NCI-H2171 (cell line): ENCODE data around the gene POLR3B.
"Not testable (repeated sequence)": the region's sequence is repeated elsewhere in the genome, so short reads cannot be mapped to it uniquely, and the experiment has no call there.

Experiments used
- DNase-seq: peaks from one replicate; lab custom pipeline; 2025; lab: John Stamatoyannopoulos, UW

POLR3B gene

DNA sequence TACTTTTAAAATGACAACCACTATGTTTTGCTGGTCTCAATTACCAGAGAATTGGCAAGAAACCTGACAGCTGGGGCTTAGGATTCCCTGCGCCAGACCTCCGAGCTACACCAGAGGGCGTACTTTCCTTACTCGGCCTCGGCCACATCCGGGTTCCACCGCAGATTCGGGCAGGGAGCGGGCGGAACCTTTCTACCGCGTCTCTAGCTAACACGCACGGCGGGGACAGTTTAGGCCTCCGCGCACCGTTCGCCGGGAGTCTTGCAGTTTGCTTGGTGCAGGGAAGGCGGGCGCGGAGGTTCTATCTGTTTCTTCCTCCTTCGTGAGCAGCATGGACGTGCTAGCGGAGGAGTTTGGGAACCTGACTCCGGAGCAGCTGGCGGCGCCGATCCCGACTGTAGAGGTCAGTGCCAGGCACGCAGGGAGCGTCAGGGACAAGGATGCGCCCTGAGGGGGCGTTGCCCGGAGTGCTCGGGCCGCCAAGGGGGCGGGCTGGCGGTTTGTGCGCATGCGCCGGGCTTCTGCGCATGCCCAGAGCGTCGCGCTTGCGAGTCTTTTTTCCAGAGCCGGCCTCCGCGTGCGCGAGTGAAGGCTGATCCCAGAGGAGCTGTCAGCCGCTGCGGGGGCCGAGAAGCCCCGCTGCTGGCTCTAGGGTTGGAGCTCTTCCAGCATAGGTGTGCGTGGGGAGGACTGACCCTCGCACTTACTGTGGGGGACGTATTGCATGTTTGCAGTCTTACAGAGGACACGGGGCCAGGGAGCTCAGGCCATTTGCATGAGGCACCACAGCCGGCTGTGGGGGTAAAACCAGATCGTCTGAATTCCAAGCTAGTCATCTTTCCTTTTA lies at the start of gene POLR3B:
Gene POLR3B (plus strand): TSS at position 200 of the 847 bp plus-strand sequence. CDS start 132 bp downstream, at position 332.
- peak; percentile 93 for DNase-seq

DNA sequence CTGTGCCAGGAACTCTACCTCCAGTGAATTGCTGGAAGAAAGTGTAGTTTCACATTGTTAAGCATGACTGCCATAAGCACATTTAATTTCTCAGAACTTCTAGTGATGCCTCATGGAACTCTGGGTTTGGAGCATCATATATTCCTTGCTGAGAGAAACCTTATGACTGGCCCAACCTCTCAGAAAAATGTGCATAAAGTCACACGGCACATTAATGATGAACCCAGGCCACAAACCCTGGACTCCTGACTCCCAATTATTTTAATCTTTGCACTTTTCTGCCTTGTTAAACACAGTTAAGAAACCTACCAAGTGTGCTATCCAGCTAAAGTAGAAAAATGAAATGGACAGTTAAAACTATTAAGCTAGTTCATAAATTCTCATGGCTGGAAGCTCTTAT lies 49.4 kb upstream of the POLR3B start:
- no peak for DNase-seq

DNA sequence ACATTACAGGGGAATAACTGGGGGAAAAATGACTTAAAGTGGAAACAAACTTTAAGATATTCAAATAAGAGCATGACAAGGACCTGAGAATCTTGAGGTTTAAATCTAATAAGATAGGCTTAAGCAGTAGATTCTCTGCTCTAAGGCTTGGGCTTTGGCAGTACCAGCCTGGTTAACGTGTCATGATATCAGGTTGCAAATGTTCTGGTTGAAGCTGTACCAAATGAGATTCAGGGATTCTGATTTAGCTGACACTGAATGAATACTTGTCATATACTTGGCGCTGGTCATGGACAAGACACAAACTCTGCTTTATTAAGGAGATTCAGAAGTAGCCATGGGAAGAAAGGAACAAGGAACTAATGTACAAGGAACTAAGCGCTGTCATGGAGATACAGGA lies 48.9 kb upstream of the POLR3B start:
- DNase-seq = no peak

DNA sequence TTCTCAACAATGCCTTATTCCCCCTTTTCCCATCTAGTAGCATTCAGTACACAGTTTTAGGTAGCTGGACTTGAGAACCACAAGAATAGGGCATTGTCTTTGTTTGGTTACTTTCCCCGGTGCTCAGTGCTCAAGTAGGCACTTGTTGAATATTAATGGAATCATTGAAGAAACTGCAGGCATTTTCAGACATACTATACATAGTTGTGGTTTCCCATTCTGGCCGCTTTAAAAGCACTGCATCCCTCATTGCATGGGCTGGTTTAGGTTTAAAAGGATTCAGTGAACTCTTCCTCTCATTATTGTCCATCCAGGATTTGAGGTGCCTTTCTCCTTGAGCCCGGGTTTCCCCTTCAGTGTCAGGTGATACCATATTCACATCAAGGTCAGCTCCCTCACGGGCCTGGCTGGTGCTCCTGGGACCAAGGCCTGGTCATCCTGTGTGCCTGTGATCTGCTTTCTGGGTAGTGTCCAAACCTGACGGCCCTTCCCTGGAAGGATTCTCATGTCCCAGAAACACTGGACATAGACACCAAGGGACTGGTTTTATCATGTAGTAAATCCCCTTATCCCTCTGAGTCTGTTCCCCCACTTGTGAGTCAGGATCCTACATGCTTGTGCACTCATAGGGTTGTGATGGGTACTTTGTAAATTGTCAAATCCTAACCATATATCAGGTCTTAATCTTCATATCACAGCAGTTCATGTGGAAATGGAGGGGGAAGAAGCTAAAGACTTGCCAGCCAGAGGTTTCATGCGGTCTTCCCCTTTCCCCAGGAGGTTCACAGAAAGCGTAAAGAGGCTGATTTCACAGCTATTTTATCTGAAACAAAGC lies 47.7 kb upstream of the POLR3B start:
- DNase-seq = no peak

DNA sequence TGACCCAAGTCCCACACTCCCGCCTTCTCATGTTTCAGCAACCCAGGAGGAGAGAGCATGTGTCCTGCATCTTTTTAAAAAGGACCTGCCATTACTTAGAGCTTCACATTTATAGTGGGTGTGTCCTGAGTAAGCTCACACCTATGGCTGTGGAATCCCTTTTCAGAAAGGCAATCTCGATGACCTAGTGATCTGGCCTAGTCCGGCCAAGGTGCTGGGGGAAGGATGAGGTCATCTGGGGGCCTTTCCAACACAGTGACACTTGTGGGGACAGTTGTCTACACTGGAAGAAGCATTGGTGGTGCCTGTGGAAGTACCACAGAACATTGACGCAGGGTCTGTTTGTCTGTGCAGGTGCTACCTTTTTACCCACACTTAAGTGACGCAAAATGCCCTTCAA lies 46.9 kb upstream of the POLR3B start:
- DNase-seq = no peak

DNA sequence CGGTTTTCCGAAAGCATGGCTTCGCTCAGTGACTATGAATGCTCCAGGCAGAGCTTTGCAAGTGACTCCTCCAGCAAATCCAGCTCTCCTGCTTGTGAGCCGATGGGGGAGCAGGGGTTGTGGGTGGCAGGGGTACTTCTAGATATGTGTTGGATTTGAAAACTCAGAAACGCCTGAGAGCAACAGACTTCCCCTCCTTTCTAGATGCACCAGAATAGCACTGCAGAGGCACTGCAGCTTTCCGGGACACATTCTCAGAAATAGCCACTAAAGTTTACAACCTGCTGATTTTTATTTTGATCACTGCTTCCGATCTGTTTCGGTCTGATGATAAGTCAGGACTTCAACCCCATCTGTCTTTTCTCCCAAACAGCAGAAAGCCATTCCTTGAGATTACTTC lies 46.4 kb upstream of the POLR3B start:
- no peak for DNase-seq

DNA sequence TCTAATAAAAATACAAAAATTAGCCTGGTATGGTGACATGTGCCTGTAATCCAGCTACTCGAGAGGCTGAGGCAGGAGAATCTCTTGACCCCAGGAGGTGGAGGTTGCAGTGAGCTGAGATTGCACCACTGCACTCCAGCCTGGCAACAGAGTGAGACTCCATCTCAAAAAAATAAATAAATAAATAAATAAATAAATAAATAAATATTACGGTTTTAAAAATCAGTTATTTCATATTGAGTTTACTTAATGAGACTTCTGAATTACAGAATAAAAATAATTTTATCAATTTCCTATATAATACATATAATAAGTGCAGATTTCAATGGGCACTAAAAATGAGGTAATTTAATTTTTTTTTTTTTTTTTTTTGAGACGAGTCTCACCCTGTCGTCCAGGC lies 44.1 kb upstream of the POLR3B start:
- not testable (repeated sequence) for DNase-seq

DNA sequence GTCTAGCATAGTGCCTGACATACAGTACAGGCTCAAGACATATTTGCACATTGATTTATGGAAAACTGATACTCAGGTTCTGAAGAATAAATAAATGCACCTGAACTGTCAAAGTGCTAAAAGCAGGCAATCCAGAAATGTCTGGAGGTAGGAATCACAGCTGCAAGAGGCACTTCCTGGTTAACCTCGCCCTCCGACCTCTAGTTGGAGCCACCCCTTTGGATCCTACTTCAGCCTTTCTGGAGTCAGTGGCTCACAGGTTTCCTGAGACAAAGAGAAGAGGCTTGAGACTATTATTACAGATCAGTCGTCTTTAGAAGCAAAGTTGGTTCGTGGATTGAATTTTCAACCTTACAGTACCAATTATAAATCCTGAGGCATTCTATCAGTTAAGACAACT lies 42.0 kb upstream of the POLR3B start:
- no peak for DNase-seq

DNA sequence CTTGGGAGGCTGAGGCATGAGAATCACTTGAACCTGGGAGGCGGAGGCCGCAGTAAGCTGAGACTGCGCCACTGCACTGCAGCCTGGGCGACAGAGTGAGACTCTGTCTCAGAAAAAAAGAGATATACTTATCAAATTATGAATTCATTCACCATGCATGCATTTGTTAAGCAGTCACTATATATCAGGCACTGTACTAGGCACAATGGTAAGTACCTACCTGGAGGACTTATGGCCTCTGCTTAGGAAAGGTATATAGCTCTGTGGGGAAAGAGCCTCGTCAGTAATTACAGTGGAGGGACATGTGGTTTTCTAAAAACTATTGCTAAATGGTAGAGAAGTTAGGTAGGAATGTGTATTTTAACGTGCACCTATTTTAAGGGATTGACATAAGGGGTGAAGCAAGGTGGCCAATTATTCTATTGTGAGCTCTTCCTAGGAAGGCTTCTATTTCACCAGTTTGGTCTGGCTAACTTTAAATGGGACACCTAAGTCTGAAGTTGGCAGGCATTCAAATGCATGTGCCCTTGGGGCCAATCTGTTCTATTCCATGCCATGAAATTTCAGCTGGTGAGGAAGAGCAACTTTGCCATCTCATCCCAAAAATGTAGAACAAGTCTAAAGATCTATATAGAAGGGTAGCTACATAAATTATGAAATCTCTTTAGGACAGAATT lies 40.0 kb upstream of the POLR3B start:
- peak; percentile 11 for DNase-seq

DNA sequence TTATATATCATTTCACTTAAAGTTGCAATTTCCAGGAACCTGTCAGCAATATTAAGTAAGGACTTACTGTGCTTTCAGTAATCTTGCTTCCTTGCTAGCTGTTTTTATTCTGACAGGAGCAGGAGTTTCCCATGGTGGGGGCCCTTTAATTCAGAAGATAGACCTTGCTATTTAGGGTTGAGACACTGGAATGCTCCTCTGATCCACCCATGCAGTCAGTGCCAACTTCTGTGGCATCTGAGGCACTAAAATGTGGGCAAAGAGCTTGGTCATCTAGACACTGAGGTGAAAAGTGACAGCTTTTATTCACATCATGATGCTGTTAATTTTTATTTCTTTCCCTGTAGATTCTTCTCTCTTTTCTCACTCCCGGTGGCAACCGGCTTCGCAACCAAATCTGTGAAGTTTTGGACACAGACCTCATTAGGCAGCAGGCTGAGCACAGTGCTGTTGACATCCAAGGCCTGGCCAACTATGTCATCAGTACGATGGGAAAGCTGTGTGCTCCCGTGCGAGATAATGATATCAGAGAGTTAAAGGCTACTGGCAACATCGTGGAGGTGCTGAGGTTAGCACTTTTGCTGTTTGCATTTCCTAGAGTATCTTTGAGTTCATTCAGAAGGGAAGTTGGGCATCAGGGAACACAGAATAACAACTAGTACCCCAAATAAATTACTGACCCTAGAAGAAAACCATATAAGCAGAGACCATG lies 36.3 kb upstream of the POLR3B start:
- no peak for DNase-seq

DNA sequence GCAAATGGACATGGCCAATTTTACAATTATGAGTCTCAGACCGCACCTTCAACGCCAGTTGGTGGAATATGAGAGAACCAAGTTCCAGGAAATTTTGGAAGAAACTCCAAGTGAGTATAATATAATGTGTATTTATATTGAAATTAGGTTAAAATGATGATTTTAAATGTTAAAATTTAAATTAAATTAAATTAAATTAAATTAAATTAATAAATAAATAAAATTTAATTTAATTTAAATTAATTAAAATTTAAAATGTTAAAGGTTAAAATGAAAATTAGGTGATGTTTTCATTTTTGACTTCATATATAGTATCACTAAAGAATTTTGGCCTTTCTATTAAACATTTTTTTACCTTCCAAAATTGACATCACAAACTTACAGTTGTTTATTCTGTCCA lies 34.0 kb upstream of the POLR3B start:
- no peak for DNase-seq

DNA sequence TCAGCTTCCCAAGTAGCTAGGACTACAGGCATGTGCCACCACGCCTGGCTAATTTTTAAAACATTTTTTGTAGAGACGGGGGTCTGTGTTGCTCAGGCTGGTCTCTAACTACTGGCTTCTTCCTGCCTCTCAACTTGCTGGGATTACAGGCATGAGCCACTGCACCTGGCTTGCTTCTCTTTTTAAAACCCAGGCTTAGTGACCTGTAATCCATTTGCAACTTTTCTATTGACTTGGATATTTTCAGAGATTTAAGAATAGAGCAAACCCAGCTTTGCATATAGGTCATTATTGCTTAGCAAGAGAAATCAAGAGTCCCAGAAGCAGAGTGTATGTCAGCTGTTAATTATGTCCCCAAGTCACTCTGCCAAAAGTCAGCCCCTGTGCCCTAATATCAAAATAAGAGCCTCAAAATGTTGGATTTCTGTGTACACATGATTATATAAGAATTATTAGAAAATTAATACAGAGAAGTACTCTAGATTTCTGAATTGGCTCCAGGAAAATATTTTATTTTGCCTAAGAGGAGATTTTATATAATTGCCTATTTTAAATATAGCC lies 30.2 kb upstream of the POLR3B start:
- DNase-seq = no peak

DNA sequence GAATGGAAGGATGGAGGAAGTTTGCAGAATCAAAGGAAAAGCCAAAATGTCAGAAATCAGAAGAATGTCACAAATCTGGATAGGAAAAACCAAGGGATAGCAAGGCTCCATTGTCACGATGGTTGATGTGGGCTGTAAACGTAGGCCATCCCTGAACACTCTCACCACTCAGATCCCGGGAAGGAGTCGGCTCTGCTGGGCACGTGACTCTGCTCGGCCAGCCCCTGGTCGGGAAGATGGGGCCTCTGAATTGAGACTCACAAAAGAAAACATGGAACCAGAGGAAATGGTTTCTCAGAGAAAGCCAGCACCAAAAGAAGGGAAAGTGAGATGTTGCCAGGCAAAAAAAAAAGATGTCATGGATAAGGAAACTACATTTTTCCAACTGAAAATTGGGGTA lies 28.8 kb upstream of the POLR3B start:
- no peak for DNase-seq

DNA sequence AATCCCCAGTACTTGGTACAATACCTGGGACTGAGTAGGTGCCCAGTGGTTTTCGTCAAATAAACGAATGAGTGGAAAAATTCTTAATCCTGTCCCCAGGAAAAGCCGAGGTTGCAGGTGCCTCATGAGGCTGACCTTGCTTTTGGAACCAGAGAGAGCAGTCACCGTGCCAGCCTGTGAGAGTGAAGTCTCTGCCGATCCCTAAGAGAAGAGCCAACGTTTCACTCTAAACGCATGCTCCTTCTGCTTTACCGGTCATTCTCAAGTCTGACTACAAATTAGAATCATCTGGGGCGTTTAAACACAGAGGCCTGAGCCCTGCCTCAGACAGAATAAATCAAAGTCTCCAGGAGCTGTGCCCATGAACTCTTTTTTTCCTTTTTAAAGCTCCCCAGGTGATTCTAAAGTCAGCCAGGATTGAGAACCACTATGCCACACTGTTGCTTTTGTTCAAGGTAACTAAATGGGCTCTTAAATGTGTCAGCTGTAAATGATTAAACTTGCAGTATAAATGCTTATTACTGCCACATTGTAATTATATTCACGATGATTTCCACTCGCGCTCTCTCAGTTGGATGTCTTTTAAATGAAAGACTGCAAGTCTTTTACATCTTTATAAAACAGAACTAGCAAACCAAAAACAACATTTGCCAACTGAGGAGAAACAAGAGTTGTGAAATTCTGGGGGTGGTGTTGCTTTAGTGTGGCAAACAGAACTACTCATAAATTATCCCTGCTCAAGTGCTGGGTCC lies 28.1 kb upstream of the POLR3B start:
- no peak for DNase-seq

DNA sequence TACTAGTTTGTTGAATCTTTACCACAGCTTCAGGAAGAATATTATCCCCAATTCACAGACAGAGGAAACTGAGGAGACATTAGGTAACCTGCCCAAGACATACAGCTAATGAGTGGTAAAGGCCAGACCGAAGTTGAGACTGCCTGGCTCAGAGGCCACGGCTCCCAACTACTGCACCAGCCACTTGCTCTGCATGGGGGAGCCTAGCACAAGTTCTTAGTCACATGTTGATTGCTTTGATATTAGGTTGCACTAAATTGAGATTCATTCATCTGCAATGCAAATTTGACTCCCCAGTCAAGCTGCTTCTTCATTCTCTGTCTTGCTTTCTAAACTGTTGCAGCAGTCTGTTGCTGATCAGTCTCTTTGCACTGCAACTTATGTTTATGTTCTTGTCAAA lies 25.9 kb upstream of the POLR3B start:
- peak; percentile 12 for DNase-seq

DNA sequence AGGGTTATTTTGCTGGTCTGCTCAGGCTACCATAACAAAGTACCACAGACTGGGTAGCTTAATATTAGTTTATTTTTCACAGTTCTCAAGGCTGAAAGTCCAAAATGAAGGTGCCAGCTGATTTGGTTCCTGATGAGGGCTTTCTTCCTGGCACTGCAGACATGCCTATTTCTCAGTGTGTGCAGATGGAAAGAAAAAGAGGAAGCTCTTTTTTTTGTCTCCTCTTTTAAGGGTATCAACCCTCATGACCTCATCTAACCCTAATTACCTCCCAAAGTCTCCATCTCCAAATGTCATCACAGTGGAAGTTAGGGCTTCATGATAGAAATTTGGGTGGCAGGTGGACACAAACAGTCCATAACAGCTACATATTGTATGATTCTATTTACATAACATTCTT lies 25.0 kb upstream of the POLR3B start:
- DNase-seq = no peak

DNA sequence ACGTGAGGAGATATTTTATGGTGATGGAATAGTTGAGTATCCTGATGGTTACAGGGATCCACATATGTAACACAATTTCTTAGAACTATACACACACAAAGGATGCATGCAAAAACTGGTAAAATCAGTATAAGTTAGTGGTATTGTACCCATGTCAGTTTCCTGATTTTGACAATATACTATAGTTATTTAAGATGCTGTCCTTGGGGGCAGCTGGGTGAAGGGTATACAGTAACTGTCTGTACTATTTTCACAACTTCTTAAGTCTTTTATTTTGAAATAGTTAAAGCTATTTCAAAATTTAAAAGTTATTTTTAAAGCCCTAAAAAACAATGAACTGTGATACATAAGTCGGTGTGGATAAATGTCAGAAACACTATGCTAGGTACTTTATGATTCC lies 24.5 kb upstream of the POLR3B start:
- no peak for DNase-seq

DNA sequence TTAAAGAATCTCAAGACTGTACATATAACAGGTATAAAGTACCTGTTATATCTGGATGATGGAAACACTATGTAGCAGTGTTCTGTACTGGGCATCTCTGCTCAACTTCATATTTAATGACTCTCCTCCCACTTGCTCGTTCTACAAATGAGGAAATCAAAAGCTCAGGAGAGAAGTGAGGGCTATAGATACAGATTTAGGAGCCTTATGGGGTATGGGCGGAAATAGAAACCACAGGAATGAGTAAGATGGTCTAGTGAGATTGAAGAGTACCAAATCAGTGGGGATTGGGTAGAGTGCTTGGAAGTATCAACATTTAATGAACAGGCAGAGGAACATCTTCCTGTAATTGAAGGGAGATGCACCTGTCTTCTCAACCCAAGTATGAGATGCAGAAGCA lies 23.8 kb upstream of the POLR3B start:
- DNase-seq = no peak

DNA sequence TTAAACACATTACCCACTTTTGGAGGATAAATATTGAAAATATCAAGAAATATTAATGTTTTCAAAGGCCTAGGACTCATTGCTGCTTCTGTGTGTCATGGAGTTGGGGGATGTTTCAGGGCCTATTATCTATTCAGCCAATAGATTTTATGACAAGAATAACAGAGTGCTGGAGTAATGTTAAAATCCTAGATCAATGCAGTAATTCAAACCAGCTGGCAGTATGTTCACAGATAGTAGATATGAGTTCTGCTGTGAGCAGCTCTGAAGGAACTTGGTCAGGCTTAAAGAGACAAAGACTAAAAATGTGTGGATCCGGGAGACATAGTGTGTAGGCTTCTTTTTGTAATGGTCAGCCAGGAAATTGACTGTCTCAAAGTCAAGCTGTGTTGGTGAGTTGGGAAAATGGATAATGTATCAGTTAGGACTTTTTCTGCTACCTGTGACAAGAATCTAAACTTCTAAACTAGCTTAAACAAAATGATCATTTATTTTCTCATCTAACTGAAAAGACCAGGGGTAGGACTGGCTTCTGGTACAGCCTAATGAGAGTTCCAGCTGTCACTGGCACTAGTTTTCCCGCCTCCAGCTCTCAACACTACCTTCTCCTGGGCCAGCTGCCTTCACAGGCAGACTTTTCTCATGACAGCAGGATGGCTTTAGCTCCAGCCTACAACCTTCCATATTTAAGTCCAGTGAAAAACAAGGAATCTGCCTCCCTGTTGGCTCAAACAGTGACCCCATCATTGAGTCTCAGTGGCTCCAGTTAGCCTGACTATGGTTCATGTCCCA lies 16.3 kb upstream of the POLR3B start:
- no peak for DNase-seq
